ENCODE measurements around the gene RNU11. TPM values are rescaled to one million over a fixed set of nuclear protein-coding genes. Genes with fewer than 3 reads are reported as not detected.

Gene RNU11
- total and polyA plus RNA-seq, 2 donors (not counting 3 experiments of a cell fraction or from before 2014, with no cell fraction given) = not detected

GRCh38 chr1:28640766-28641165 lies 7.6 kb upstream of the RNU11 start:
- no peaks in the 10 kb centered on the region for H3K36me3 ChIP-seq (ENCODE audit: control insufficient read depth in 2 of 2, extremely low read depth in 1 of 2, insufficient read depth in 2 of 2, low read length in 2 of 2)
- H3K9me1 ChIP-seq (replicated peaks; ENCODE audit: control insufficient read depth, extremely low read depth, insufficient read depth, low read length) = no peaks in the 10 kb centered on the region
- DNase-seq (ENCODE audit: low read depth, low spot score) = peak; percentile 26
- ChIA-PET POLR2A (interaction anchor here (1.6 kb wide), 1 partner anchor 59 kb away, joined by 9 read pairs; no protein-coding TSS in a partner anchor), CTCF (interaction anchor here (0.8 to 2.8 kb wide), 8 partner anchors 9 to 392 kb away, joined by 3 to 25 read pairs (median 4); no protein-coding TSS in a partner anchor)
- H3K4me3 ChIP-seq (replicated peaks in 1 of 3; ENCODE audit: insufficient read depth in 1 of 3, low read depth in 1 of 3, low read length in 3 of 3) = no peak overlapping the region
- no peak overlapping the region for H3K4me2 ChIP-seq (ENCODE audit: insufficient read depth, low read length)
- no peak overlapping the region for H2AFZ ChIP-seq (ENCODE audit: low read depth, low read length)
- no peak overlapping the region for H3K27ac ChIP-seq (ENCODE audit: insufficient read depth, low read depth, low read length)
- no peaks in the 10 kb centered on the region for H4K20me1 ChIP-seq (replicated peaks; ENCODE audit: control insufficient read depth, extremely low read depth, insufficient read depth, low read length)
- no peak overlapping the region for H3K9ac ChIP-seq (replicated peaks; ENCODE audit: extremely low read depth, insufficient read depth, low read length)
- TF ChIP-seq CTCF (IDR thresholded peaks at IDR 0.05; ENCODE audit: extremely low read depth in 1 of 2, insufficient read depth in 1 of 2, low read depth in 1 of 2, low read length in 2 of 2) (peak; percentile 13 to 25), POLR2A (IDR thresholded peaks at IDR 0.05; ENCODE audit: low read depth, low read length) (no peak)
- H3K79me2 ChIP-seq (ENCODE audit: control insufficient read depth, insufficient read depth, low read length) = peaks cover 7% of the 10 kb centered on the region
- no peaks in the 10 kb centered on the region for H3K27me3 ChIP-seq (ENCODE audit: control insufficient read depth in 2 of 2, insufficient read depth in 2 of 2, low read length in 2 of 2)
- peaks cover 16% of the 10 kb centered on the region for H3K4me1 ChIP-seq (ENCODE audit: control insufficient read depth, extremely low read depth, insufficient read depth, low read length)
- intact Hi-C loops (cut with micrococcal nuclease) (loop anchor here (5.0 kb wide), 3 partner anchors 123 to 562 kb away; partner anchors contain the start of gene SRSF4), dilution Hi-C loops (cut with MboI; ENCODE audit: extremely low pct_ligation_motif_present, low sequenced_read_pairs) (no loop called here)
- BruUV-seq (replicated peaks) = no TSS peak
- H3K9me3 ChIP-seq (replicated peaks; ENCODE audit: control insufficient read depth, insufficient read depth, low read length) = no peaks in the 10 kb centered on the region
- FAIRE-seq = no peak

GRCh38 chr1:28642056-28642846 lies 6.1 kb upstream of the RNU11 start:
- Histone ChIP-seq H3K9ac (replicated peaks; ENCODE audit: extremely low read depth, insufficient read depth, low read length) (peak overlapping the region; percentile 84), H3K36me3 (ENCODE audit: control insufficient read depth in 2 of 2, extremely low read depth in 1 of 2, insufficient read depth in 2 of 2, low read length in 2 of 2) (no peaks in the 10 kb centered on the region), H4K20me1 (replicated peaks; ENCODE audit: control insufficient read depth, extremely low read depth, insufficient read depth, low read length) (no peaks in the 10 kb centered on the region), H3K4me1 (ENCODE audit: control insufficient read depth, extremely low read depth, insufficient read depth, low read length) (peaks cover 16% of the 10 kb centered on the region), H3K27ac (ENCODE audit: insufficient read depth, low read depth, low read length) (peak overlapping the region; percentile 70), H3K4me2 (ENCODE audit: insufficient read depth, low read length) (peak overlapping the region; percentile 95), H2AFZ (ENCODE audit: low read depth, low read length) (peak overlapping the region; percentile 74), H3K79me2 (ENCODE audit: control insufficient read depth, insufficient read depth, low read length) (peaks cover 7% of the 10 kb centered on the region), H3K9me3 (replicated peaks; ENCODE audit: control insufficient read depth, insufficient read depth, low read length) (no peaks in the 10 kb centered on the region), H3K4me3 (replicated peaks in 1 of 3; ENCODE audit: insufficient read depth in 1 of 3, low read depth in 1 of 3, low read length in 3 of 3) (peak overlapping the region; percentile 70 to 89 (median 82)), H3K9me1 (replicated peaks; ENCODE audit: control insufficient read depth, extremely low read depth, insufficient read depth, low read length) (no peaks in the 10 kb centered on the region), H3K27me3 (ENCODE audit: control insufficient read depth in 2 of 2, insufficient read depth in 2 of 2, low read length in 2 of 2) (no peaks in the 10 kb centered on the region)
- DNase-seq (ENCODE audit: low read depth, low spot score) = peak; percentile 53
- POLR2A ChIA-PET = interaction anchor here (0.6 to 1.5 kb wide), 11 partner anchors 10 to 394 kb away, joined by 3 to 10 read pairs (median 3); partner anchors contain the start of genes GMEB1, RCC1 and YTHDF2
- dilution Hi-C loops (cut with MboI; ENCODE audit: extremely low pct_ligation_motif_present, low sequenced_read_pairs) (no loop called here), intact Hi-C loops (cut with micrococcal nuclease) (loop anchor here (1.0 to 5.0 kb wide), 4 partner anchors 61 to 560 kb away; partner anchors contain the start of gene SRSF4)
- no TSS peak for BruUV-seq (replicated peaks)
- FAIRE-seq = no peak
- no peak for TF ChIP-seq GATA2 (IDR thresholded peaks at IDR 0.05; ENCODE audit: insufficient read depth, insufficient read length, low read depth, low read length)
- no peak for TF ChIP-seq FOS (IDR thresholded peaks at IDR 0.05; ENCODE audit: borderline replicate concordance, insufficient read depth, low read length)
- no peak for TF ChIP-seq JUN (IDR thresholded peaks at IDR 0.05; ENCODE audit: borderline replicate concordance, insufficient read depth, insufficient read length, low read depth)
- TF ChIP-seq MAX (IDR thresholded peaks at IDR 0.05; ENCODE audit: insufficient read depth, insufficient read length) = no peak
- no peak for TF ChIP-seq MYC (IDR thresholded peaks at IDR 0.05; ENCODE audit: low read depth, low read length)
- no peak for TF ChIP-seq POLR2A (IDR thresholded peaks at IDR 0.05; ENCODE audit: low read depth, low read length)
- TF ChIP-seq POLR2AphosphoS5 (IDR thresholded peaks at IDR 0.05; ENCODE audit: insufficient read depth, low read depth, low read length) = no peak
- TF ChIP-seq CTCF (IDR thresholded peaks at IDR 0.05; ENCODE audit: extremely low read depth in 1 of 2, insufficient read depth in 1 of 2, low read depth in 1 of 2, low read length in 2 of 2) = no peak
- no peak for TF ChIP-seq EZH2 (IDR thresholded peaks at IDR 0.05; ENCODE audit: borderline replicate concordance, low read depth, low read length, severe bottlenecking)
- CTCF ChIA-PET = interaction anchor here (0.9 to 2.8 kb wide), 11 partner anchors 26 to 973 kb away, joined by 3 to 25 read pairs (median 7); partner anchors contain the start of genes GMEB1 and YTHDF2
